ENCODE results near the gene MYBPHL.
A peak's percentile ranks its signal among the peaks of the same experiment; 100 is the strongest.

MYBPHL gene

DNA sequence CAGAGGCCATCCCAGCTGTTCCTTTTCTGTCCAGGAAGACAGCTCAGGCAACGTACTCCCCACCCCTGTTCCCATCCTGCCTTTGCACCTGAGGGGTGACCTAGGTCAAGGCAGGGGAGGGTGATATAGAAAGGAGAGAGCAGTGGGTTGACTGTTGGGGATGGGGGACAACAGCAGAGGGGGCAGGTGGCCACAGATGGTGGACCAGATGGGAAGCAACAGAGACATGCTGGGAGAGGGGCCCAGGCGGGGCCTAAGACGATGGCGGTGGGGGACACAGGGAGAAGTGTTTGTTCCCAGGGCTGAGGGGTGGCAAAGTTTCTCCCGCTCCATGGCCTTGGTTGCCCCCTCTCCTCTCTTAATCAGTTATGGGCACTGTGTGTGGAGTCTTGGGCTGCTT lies 51.1 kb downstream of the MYBPHL start:
- TF ChIP-seq, protein P1, sequence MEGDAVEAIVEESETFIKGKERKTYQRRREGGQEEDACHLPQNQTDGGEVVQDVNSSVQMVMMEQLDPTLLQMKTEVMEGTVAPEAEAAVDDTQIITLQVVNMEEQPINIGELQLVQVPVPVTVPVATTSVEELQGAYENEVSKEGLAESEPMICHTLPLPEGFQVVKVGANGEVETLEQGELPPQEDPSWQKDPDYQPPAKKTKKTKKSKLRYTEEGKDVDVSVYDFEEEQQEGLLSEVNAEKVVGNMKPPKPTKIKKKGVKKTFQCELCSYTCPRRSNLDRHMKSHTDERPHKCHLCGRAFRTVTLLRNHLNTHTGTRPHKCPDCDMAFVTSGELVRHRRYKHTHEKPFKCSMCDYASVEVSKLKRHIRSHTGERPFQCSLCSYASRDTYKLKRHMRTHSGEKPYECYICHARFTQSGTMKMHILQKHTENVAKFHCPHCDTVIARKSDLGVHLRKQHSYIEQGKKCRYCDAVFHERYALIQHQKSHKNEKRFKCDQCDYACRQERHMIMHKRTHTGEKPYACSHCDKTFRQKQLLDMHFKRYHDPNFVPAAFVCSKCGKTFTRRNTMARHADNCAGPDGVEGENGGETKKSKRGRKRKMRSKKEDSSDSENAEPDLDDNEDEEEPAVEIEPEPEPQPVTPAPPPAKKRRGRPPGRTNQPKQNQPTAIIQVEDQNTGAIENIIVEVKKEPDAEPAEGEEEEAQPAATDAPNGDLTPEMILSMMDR (conservative IDR thresholded peaks at IDR 0.05; ENCODE audit: low read depth) = no peak
- ChIA-PET POLR2A (ENCODE audit: low non-redundant PET) (no interaction called here), CTCF (interaction anchor here (0.6 kb wide), 2 partner anchors 23 to 805 kb away, joined by 3 to 8 read pairs; no protein-coding TSS in a partner anchor)
- H3K27ac ChIP-seq = peak overlapping the region; percentile 64
- DNase-seq (ENCODE audit: low spot score) = no peak

DNA sequence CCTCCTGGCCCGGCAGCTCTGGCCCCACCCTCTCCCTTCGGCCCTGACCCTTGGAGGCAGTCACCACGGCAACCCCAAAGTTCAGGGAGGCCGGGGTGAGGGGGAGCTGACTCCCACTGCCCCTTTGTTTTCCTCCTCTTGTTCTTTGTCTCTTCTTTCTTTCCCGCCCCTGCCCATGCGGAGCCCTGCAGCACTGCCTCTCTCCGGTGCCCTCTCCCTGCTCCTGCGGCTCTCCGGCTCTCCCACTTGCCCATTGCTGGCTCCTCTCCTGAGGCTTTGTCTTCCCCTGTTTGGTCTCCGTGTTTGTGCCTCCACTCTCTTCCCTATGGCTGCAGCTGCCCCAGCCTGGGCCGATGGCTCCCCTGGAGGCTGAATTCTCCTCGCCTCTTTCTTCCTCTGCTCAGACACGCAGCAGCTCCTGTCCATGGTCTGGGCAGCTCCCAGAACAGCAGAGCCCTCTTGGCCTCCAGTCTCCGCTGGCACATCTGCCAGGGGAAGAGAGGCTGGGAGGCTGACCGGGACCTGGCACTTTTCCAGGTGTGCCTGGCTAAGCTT lies 51.6 kb downstream of the MYBPHL start:
- CTCF ChIA-PET = interaction anchor here (0.6 to 1.2 kb wide), 5 partner anchors 24 to 805 kb away, joined by 3 to 8 read pairs (median 3); partner anchors contain the start of gene PSRC1
- POLR2A ChIA-PET (ENCODE audit: low non-redundant PET) = no interaction called here
- TF ChIP-seq, protein P1 (conservative IDR thresholded peaks at IDR 0.05; ENCODE audit: low read depth) = no peak
- peak overlapping the region; percentile 64 for H3K27ac ChIP-seq
- no peak for DNase-seq (ENCODE audit: low spot score)

DNA sequence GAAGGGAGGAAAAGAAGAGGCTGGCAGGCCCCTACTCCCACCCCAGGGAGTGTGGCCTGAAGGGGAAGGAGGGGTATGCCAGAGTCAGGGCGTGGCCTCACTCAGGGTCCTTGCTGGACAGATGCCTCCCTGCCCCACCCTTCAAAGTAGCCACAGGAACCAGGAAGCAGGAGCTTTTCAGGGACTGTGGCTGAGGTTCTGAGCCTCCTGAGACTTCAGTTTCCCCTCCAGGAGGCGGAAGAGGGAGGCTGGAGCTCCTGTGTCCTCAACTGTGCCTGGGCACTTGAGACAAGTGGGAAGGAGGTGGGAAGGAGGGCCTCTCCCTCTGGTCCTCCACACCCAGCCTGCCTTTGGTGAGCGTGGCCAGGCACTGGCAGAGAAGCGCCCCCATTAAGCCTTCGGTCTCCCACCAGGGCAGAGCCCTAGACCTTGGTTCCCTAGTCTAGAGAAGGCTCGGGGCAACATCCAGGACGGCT lies 52.2 kb downstream of the MYBPHL start:
- DNase-seq (ENCODE audit: low spot score) = no peak
- TF ChIP-seq, protein P1 (conservative IDR thresholded peaks at IDR 0.05; ENCODE audit: low read depth) = no peak
- peak overlapping the region; percentile 64 for H3K27ac ChIP-seq
- ChIA-PET CTCF (interaction anchor here (0.8 to 1.2 kb wide), 3 partner anchors 24 to 28 kb away, joined by 3 to 5 read pairs (median 3); partner anchors contain the start of gene PSRC1), POLR2A (ENCODE audit: low non-redundant PET) (no interaction called here)

DNA sequence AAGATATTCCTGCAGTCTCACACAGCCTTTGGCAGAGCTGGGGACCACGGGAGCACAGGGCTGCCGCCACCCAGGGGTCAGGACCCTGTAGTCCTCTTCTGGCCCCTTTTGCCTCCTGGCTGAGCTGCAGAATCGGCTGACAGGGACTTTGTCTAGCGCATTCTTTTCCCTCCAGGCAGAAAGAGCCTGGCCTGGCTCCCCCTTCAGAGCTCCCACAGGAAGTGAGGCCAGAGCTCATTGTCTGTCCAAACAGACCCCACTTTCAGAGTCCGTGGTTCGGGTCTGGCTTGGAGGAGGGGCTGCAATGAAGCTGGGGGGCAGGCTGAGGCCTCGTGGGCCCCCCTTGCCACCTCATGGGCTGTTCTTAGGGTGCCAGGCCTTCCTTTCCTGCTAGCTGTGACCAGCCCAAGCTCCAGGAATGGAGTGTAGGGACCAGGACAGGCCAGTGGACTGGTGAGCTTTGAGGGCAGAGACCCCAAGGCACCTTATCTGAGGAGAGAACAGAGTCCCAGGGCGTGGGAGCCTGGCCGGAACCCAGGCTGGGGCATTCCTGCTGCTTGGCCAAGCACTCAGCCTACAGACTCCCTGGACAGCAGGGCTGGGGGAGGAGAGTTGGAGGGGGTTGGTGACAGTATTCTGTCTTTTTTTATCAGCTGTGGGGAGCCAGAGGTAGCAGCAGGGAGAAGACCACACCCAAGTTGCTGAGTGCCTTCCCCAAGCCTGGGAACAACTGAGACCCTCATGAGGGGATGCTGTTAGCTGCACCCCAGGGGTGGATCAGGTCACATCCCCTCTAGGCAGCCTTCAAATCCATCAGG lies 52.8 kb downstream of the MYBPHL start:
- POLR2A ChIA-PET (ENCODE audit: low non-redundant PET) = no interaction called here
- peak overlapping the region; percentile 64 for H3K27ac ChIP-seq
- CTCF ChIA-PET = interaction anchor here (0.5 to 1.2 kb wide), 4 partner anchors 9 to 154 kb away, joined by 3 to 5 read pairs (median 3); no protein-coding TSS in a partner anchor
- DNase-seq (ENCODE audit: low spot score) = no peak
- TF ChIP-seq, protein P1 (conservative IDR thresholded peaks at IDR 0.05; ENCODE audit: low read depth) = no peak

DNA sequence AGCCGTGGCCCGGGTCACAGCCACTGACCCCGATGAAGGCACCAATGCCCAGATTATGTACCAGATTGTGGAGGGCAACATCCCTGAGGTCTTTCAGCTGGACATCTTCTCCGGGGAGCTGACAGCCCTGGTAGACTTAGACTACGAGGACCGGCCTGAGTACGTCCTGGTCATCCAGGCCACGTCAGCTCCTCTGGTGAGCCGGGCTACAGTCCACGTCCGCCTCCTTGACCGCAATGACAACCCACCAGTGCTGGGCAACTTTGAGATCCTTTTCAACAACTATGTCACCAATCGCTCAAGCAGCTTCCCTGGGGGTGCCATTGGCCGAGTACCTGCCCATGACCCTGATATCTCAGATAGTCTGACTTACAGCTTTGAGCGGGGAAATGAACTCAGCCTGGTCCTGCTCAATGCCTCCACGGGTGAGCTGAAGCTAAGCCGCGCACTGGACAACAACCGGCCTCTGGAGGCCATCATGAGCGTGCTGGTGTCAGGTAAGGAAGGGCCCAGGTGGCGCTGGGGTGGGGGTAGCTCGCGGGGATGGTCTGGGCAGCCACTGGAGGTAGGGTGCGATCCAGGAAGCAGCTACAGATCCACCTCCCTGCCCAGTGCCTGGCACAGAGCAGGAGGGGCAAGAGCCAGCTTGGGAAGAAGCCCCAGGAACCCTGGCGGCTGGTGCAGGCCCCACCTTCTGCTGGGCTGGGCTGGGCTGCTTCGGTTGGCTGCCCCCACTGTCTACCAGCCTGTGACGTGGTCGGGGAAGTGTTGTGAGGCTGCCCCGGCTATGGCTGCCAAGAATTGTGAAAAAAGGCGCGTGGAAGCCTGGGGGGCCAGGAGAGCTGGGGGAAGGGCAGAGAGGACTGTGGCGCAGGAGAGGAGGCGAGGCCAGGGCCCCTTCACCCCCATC lies 53.7 kb downstream of the MYBPHL start:
- no peak for DNase-seq (ENCODE audit: low spot score)
- POLR2A ChIA-PET (ENCODE audit: low non-redundant PET) = no interaction called here

More for the DNA sequence above, 53.7 kb downstream of the MYBPHL start:
- TF ChIP-seq, protein P1 (conservative IDR thresholded peaks at IDR 0.05; ENCODE audit: low read depth) = no peak
- H3K27ac ChIP-seq = peak overlapping the region; percentile 64
- CTCF ChIA-PET = interaction anchor here (0.9 kb wide), 1 partner anchor 8 kb away, joined by 5 read pairs; no protein-coding TSS in a partner anchor
